Adrenal gland (tissue), 5 donors: ENCODE measurements around the gene RGPD8.

Experiments
- CTCF ChIP-seq, 6 experiments: fragments of 450-650 bp in 4 of 6; fragments of 200-600 bp in 2 of 6; sonication (generic) in 1 of 6; IDR thresholded peaks; 1 replicate in 5 of 6; 2 replicates in 1 of 6; pipeline versions ENCODE4 v1.5.1 to v1.8.0; 2016 to 2021; ENCODE audit warnings: antibody characterized with exemption in 6 of 6, mild to moderate bottlenecking in 2 of 6, moderate library complexity in 1 of 6
- POLR2A ChIP-seq, 2 donors: fragments of 450-650 bp; IDR thresholded peaks; one replicate each; pipeline ENCODE4 v1.6.1; 2017; ENCODE audit warnings: antibody characterized with exemption in 2 of 2, mild to moderate bottlenecking in 2 of 2, moderate library complexity in 1 of 2
- donor health status: DM: no; HTN: no; CAD: no.

- TF ChIP-seq CTCF (IDR thresholded peaks at IDR 0.05) (no peak), POLR2A (IDR thresholded peaks at IDR 0.05) (no peak)
Observed at GRCh38 chr2:112449854-112450253, 16.4 kb upstream of the RGPD8 start.
